HEK293T (cell line): ENCODE results near the gene SLCO4A1.

Source experiments
- BHLHE40 ChIP-seq: fragments of 450-650 bp; IDR thresholded peaks from 2 replicates; pipeline ENCODE4 v1.6.1; 2016; ENCODE audit warnings: mild to moderate bottlenecking, moderate library complexity, borderline replicate concordance
- FOXM1 ChIP-seq: fragments of 450-650 bp; IDR thresholded peaks from 2 replicates; pipeline ENCODE4 v1.6.1; 2017; ENCODE audit warnings: mild to moderate bottlenecking, borderline replicate concordance
- HDGF ChIP-seq: fragments of 450-650 bp; IDR thresholded peaks from 2 replicates; pipeline ENCODE4 v1.6.1; 2017; ENCODE audit warnings: antibody characterized with exemption, borderline replicate concordance
- SP1 ChIP-seq: fragments of 450-650 bp; IDR thresholded peaks from 2 replicates; pipeline ENCODE4 v1.6.1; 2017
- TARDBP ChIP-seq: fragments of 450-650 bp; IDR thresholded peaks from 2 replicates; pipeline ENCODE4 v1.6.1; 2016
- ZNF384 ChIP-seq: fragments of 450-650 bp; IDR thresholded peaks from 2 replicates; pipeline ENCODE4 v1.6.1; 2016

DNA sequence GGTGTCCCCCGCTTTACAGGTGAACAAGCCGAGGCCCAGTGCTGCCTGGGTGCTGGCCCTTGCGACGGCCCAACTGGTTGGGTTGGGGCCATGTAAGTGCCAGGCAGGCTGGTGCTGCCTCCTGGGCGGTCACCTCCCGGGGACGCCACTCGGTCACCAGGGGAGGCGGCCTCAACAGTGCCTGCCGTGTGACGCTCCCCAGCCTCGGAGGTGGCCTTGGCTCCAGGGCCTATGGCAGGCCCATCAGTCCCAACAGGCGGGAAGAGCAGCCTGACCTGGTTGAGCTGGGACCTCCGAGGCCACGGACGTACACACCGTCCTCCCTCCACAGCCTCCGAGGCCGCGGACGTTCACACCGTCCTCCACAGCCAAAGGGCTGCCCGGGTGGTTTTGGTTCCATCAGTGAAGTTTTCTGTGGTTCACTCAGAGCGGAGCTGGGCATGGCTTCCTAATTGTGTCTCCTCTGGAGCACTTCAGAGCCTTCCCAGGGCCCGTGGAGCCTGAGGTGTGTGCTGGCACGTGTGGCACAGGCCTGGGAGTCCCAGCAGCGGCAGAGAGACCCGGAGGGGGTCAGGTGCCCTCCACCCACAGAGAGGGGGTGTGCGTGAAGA is 19.3 kb upstream of the SLCO4A1 start:
- no peak for TF ChIP-seq FOXM1
- no peak for TF ChIP-seq BHLHE40
- no peak for TF ChIP-seq TARDBP
- TF ChIP-seq ZNF384 = no peak
- no peak for TF ChIP-seq SP1
- no peak for TF ChIP-seq HDGF
